GM13977 (cell line): ENCODE results near the gene ARHGAP6.
"Not testable (repeated sequence)": the region's sequence is repeated elsewhere in the genome, so short reads cannot be mapped to it uniquely, and the experiment has no call there.

ENCODE experiments used
- DNase-seq: peaks from one replicate; pipeline ENCODE4 v3.0.0; 2012; ENCODE audit warnings: low spot score
- CTCF ChIP-seq: IDR thresholded peaks from 2 replicates; pipeline ENCODE4 v1.5.1; 2012; ENCODE audit warnings: mild to moderate bottlenecking, control low read depth; ENCODE audit not compliant: insufficient read depth; ENCODE audit errors: extremely low read depth, missing control alignments
- in situ Hi-C: fragments of 300-500 bp; cut with MboI; formaldehyde crosslinking; loops from one replicate; pipeline ENCODE4 v1.12.0; 2022; ENCODE audit warnings: low sequenced_read_pairs, low pct_unique_long_range_greater_than_20kb, mixed read lengths, inconsistent platforms; ENCODE audit not compliant: unreplicated experiment

The ARHGAP6 gene

GRCh38 chrX:11254417-11255109, 411.2 kb downstream of the ARHGAP6 start:
- TF ChIP-seq CTCF: no peak
- in situ Hi-C loops: no loop called here
- DNase-seq: no peak

GRCh38 chrX:11244636-11245035, 421.1 kb downstream of the ARHGAP6 start:
- no peak for DNase-seq
- no peak for TF ChIP-seq CTCF
- in situ Hi-C loops: no loop called here

GRCh38 chrX:11242704-11243103, 423.0 kb downstream of the ARHGAP6 start:
- TF ChIP-seq CTCF: no peak
- DNase-seq: no peak
- in situ Hi-C loops: no loop called here

- no peak for TF ChIP-seq CTCF
- DNase-seq: no peak
- in situ Hi-C loops: no loop called here
Observed at GRCh38 chrX:11241720-11242119, 424.0 kb downstream of the ARHGAP6 start.

GRCh38 chrX:11239230-11239629, 426.5 kb downstream of the ARHGAP6 start:
- in situ Hi-C loops: no loop called here
- no peak for TF ChIP-seq CTCF
- peak; percentile 26 for DNase-seq

- in situ Hi-C loops, DNase-seq: not testable (repeated sequence)
Observed at GRCh38 chrX:11235377-11235776, 430.3 kb downstream of the ARHGAP6 start.

- peak; percentile 57 for DNase-seq
- in situ Hi-C loops: no loop called here
- peak; percentile 11 for TF ChIP-seq CTCF
Observed at GRCh38 chrX:11215191-11215921, 450.4 kb downstream of the ARHGAP6 start.
